Measurements from ENCODE around the gene CYB5R4.
"Not testable (repeated sequence)": the region's sequence is repeated elsewhere in the genome, so short reads cannot be mapped to it uniquely, and the experiment has no call there.

The CYB5R4 gene

GRCh38 chr6:83914953-83915352 lies 55.5 kb downstream of the CYB5R4 start:
- no peak for DNase-seq

- DNase-seq: no peak
Measured at GRCh38 chr6:83917001-83917400, 57.5 kb downstream of the CYB5R4 start.

GRCh38 chr6:83920017-83920416 lies 60.5 kb downstream of the CYB5R4 start:
- peak; percentile 69 for DNase-seq

GRCh38 chr6:83921315-83921714 lies 61.8 kb downstream of the CYB5R4 start:
- DNase-seq: no peak

DNA sequence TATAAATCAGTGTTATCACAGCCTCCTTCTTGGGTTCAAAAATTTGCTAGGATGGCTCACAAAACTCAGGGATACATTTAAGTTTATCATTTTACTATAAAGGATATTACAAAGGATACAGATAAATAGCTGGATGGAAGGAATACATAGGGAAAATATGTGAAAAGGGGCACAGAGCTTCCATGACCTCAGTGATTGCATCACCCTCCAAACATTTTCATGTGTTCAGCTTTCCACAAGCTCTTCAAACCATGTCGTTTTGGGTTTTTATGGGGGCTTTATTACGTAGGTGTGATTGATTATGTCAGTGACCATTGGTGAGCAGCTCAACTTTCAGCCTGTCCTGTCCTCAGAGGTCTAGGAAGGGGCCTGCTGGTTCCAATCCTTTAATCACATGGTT lies 68.0 kb downstream of the CYB5R4 start:
- DNase-seq: no peak

GRCh38 chr6:83928286-83928685 lies 68.8 kb downstream of the CYB5R4 start:
- DNase-seq: no peak

DNA sequence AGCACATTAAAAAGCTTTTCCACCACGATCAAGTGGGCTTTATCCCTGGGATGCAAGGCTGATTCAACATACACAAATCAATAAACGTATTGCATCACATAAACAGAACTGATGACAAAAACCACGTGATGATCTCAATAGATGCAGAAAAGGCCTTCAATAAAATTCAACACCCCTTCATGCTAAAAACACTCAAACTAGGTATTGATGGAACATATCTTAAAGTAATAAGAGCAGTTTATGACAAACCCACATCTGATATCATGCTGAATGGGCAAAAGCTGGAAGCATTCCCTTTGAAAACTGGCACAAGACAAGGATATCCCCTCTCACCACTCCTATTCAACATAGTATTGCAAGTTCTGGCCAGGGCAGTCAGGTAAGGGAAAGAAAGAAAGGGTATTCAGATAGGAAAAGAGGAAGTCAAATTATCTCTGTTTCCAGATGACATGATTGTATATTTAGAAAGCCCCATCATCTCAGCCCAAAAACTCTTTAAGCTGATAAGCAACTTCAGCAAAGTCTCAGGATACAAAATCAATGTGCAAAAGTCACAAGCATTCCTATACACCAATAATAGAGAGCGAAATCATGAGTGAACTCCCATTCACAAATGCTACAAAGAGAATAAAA lies 86.8 kb downstream of the CYB5R4 start:
- DNase-seq: not testable (repeated sequence)

- DNase-seq: not testable (repeated sequence)
Measured at GRCh38 chr6:83947983-83948382, 88.5 kb downstream of the CYB5R4 start.

- no peak for DNase-seq
Measured at GRCh38 chr6:83948851-83949250, 89.4 kb downstream of the CYB5R4 start.

GRCh38 chr6:83951423-83951822 lies 91.9 kb downstream of the CYB5R4 start:
- DNase-seq: not testable (repeated sequence)

DNA sequence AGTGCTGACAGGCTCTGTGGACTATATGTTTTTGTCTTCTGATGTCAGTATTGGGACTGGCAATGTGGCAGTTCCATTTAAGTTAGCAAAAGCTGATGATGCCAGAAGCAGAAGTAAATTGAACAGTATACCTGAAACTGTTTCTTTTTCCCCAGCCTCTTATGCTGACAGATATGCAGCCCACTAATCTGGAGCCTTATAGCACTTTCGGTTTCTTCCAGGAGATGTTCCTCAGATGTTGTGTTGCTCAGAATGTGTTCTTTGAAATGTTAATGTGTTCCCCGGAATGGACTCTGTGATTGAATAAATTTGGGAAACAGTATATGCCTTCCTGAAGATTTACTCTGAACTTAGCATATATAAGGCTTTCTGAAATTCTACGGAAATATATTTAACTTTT lies 93.3 kb downstream of the CYB5R4 start:
- no peak for DNase-seq

DNA sequence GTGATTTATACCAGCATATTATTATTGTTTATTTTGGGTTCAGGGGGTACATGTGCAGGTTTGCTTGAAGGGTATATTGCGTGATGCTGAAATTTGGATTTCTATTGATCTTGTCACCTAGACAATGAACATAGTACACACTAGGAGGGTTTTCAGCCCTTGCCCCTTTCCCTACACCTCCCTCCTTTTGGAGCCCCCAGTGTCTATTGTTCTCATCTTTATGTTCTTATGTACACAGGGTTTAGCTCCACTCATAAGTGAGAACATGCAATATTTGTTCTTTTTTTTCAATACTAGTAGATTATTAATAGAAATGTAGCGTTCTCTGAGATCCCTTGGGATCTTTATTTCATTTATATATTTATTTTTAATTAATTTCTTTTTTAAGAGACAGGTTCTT lies 94.9 kb downstream of the CYB5R4 start:
- no peak for DNase-seq

DNA sequence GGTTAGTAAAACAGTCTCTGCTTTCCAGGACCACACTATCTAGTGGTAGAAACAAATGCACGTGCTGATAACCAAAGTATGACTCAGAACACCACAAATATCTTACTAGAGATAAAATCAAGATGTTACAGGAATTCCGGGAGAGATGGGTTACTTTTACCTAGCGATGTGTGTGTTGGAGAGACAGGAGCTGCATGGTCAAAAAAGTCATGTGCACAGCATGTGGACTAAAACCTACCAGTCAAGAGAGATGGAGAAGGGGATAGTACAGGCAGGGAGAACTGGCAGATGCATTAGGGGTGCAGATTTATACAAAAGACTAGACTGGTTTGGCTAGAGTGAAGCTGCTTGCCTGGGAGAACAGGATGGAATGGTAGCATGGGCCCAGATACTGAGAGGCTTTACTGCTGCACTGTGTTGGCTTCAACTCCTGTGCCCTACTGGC lies 98.8 kb downstream of the CYB5R4 start:
- DNase-seq: peak; percentile 62

GRCh38 chr6:83960664-83961063 lies 101.2 kb downstream of the CYB5R4 start:
- no peak for DNase-seq

DNA sequence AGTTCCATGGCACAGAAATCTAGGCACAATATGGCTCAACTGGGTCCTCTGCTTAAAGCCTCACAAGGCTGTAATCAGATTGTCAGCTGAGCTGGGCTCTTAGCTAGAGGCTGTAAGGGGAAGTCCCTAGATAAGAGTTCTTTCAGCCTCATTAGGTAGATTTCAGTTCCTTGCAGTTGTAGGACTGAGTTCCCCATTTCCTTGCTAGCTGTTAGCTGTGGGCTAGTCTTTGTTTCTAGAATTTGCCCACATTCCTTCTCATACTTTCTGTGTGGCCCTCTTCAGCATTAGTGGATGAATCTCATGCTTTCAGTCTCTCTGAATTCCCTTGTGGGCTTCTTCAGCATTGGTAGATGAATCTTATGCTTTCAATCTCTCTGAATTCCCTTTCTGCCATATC lies 103.1 kb downstream of the CYB5R4 start:
- DNase-seq: no peak

GRCh38 chr6:83966539-83966938 lies 107.0 kb downstream of the CYB5R4 start:
- no peak for DNase-seq

DNA sequence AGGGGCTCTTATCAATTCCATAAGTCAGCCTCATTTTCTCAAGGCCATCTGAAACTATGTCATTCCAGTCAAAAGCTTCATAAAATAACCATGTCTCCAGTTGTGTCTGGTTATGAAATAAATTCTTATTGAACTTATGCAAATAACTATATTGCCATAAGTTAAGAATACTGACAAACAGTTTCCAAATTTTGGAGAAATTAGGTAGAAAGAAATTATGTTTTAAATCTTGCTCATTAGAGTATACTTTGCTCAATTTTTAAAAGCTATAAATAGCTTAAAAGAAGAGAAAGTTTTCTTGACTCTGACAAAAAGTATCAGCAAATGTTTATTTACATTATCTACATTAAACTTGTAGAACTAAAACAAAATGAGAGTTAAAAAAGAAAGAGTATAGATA lies 111.1 kb downstream of the CYB5R4 start:
- DNase-seq: no peak

- no peak for DNase-seq
Measured at GRCh38 chr6:83974409-83975050, 115.0 kb downstream of the CYB5R4 start.

DNA sequence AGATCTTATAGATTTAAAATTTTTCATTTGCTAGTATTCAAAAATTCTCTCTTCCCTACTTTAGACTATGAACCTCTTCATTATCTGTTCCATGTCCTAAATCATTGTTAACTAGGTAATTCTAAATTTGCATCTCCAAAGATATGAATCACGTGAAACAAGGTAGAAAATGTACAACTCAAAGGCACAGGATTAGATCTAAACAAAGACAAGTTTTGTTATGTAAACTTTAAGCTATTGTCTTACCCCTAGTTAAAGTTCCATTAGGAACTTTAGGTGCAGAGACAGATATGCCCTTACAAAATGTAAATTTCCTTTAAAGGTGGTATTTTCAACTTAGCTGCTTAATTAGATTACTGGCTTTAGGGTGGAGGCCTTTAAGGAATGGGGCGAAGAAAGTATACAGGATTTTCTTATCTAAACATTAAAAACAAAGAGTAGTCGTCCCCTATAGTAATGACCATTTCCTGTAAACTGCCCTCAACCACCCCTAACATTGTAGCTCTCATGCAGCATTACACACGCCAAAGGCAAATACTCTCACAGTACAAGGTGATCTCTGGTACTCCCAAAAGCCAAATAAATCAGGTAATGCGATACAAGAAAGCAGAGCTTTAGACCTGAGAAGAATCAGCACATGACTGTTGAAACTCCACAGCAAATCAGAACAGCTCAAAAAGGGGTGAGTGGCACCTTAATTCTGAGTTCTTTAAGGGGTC lies 116.7 kb downstream of the CYB5R4 start:
- DNase-seq: no peak

GRCh38 chr6:83976871-83977270 lies 117.4 kb downstream of the CYB5R4 start:
- no peak for DNase-seq

DNA sequence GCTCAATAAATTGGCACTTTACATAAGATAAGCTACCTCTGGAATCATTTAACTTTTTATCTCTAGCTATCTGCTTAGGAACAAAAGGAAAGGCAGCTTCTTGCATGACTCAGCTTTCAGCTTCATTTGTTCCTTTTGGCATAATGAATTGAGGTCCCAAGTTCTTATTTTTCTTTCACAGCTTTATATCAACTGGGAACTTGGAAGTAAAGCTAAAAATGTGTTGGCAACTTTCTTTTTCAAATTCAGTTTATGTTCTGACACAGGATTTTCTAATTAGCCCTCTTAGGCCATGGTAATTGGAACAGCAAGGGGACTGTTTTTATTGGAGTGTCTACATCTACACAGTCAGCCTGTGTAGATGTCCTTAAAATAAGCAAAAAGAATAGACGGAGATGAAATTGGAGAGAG lies 118.8 kb downstream of the CYB5R4 start:
- DNase-seq: no peak

DNA sequence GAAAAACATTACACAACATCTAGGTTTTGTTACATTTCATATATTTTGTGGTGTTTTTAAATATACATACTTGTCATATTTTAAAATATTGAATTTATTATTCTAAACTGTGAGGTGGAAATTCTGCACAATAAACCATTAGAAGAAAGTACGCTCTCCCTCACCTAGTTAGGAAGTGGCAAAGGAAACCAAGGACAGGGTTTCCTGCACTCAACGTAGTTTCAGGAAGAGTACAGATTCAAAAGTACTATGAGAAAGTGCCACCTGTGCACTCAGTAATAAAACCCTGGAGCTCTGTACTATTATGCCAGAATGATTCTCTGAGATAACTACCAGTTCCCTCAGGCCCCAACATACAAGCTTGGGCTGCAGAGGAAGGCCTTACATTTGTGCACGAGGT lies 119.5 kb downstream of the CYB5R4 start:
- DNase-seq: no peak

DNA sequence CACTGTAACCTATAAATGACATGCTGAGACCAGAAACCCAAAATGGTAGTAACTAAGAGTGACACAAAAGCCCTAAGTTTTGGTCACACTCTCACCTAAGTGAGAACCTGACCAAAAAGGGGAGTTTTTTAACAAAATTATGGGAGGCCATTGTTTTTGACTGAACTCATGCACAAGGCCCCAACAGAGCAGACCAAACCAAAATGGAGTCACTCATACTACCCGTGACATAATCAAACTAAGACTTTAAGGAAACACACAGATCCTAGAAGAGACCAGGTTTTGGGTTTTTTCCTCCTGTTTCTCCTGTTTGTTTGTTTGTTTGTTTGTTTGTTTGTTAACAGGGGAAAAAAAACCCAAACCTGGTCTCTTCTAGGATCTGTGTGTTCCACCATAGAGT lies 124.9 kb downstream of the CYB5R4 start:
- DNase-seq: no peak

- DNase-seq: no peak
Measured at GRCh38 chr6:83985308-83985713, 125.8 kb downstream of the CYB5R4 start.
